ENCODE data around the gene ASGR2.
"Not testable (repeated sequence)": the region's sequence is repeated elsewhere in the genome, so short reads cannot be mapped to it uniquely, and the experiment has no call there.

Gene ASGR2

GRCh38 chr17:7114241-7114874, at the start of gene ASGR2:
ASGR2 (minus strand) TSS chr17:7114822; CDS start chr17:7114240, 582 bp downstream.
- ChIA-PET CTCF (interaction anchor here (0.8 to 1.1 kb wide), 2 partner anchors 63 to 69 kb away, joined by 4 to 5 read pairs; no protein-coding TSS in a partner anchor), POLR2A (no interaction called here)
- TF ChIP-seq CTCF (IDR thresholded peaks at IDR 0.05; ENCODE audit: control extremely low read depth, extremely low read depth, low read depth, missing control alignments) = no peak
- DNase-seq (ENCODE audit: extremely low spot score) = no peak

- POLR2A ChIA-PET, CTCF ChIA-PET: not testable (repeated sequence)
Observed at GRCh38 chr17:7159571-7159970, 44.9 kb upstream of the ASGR2 start.

GRCh38 chr17:7158424-7158823, 43.8 kb upstream of the ASGR2 start:
- POLR2A ChIA-PET; DNase-seq (ENCODE audit: extremely low spot score): not testable (repeated sequence)

More at GRCh38 chr17:7159571-7159970, 44.9 kb upstream of the ASGR2 start:
- not testable (repeated sequence) for DNase-seq (ENCODE audit: extremely low spot score)

GRCh38 chr17:7156342-7156940, 41.8 kb upstream of the ASGR2 start:
- ChIA-PET CTCF (interaction anchor here (0.7 kb wide), 1 partner anchor 84 kb away, joined by 3 read pairs; no protein-coding TSS in a partner anchor), POLR2A (no interaction called here)
- no peak for TF ChIP-seq CTCF (IDR thresholded peaks at IDR 0.05; ENCODE audit: control extremely low read depth, extremely low read depth, low read depth, missing control alignments)
- DNase-seq (ENCODE audit: extremely low spot score) = no peak

More at GRCh38 chr17:7158424-7158823, 43.8 kb upstream of the ASGR2 start:
- CTCF ChIA-PET = interaction anchor here (1.3 kb wide), 1 partner anchor 19 kb away, joined by 5 read pairs; no protein-coding TSS in a partner anchor

- TF ChIP-seq CTCF (IDR thresholded peaks at IDR 0.05; ENCODE audit: control extremely low read depth, extremely low read depth, low read depth, missing control alignments) = peak; percentile 5
- no peak for DNase-seq (ENCODE audit: extremely low spot score)
- CTCF ChIA-PET = interaction anchor here (1.0 to 2.8 kb wide), 3 partner anchors 11 to 102 kb away, joined by 3 to 8 read pairs (median 4); no protein-coding TSS in a partner anchor
- POLR2A ChIA-PET = no interaction called here
Observed at GRCh38 chr17:7147772-7148171, 33.1 kb upstream of the ASGR2 start.

GRCh38 chr17:7146115-7146514, 31.5 kb upstream of the ASGR2 start:
- no peak for DNase-seq (ENCODE audit: extremely low spot score)
- ChIA-PET POLR2A (interaction anchor here (0.6 kb wide), 1 partner anchor 135 kb away, joined by 3 read pairs; no protein-coding TSS in a partner anchor), CTCF (interaction anchor here (1.7 to 2.8 kb wide), 2 partner anchors 32 to 100 kb away, joined by 5 to 8 read pairs; no protein-coding TSS in a partner anchor)
- TF ChIP-seq CTCF (IDR thresholded peaks at IDR 0.05; ENCODE audit: control extremely low read depth, extremely low read depth, low read depth, missing control alignments) = no peak

- CTCF ChIA-PET = interaction anchor here (1.2 to 3.2 kb wide), 3 partner anchors 33 to 230 kb away, joined by 3 to 8 read pairs (median 4); no protein-coding TSS in a partner anchor
- no peak for DNase-seq (ENCODE audit: extremely low spot score)
- TF ChIP-seq CTCF (IDR thresholded peaks at IDR 0.05; ENCODE audit: control extremely low read depth, extremely low read depth, low read depth, missing control alignments) = no peak
- POLR2A ChIA-PET = no interaction called here
Observed at GRCh38 chr17:7144213-7144612, 29.6 kb upstream of the ASGR2 start.
